ENCODE measurements around the gene ZNF211. TPM values are rescaled to one million over a fixed set of nuclear protein-coding genes. Genes with fewer than 3 reads are reported as not detected.

ZNF211 gene
- total and polyA plus RNA-seq, 2 experiments from 2014 or later: 5.5 to 8.3 TPM

DNA sequence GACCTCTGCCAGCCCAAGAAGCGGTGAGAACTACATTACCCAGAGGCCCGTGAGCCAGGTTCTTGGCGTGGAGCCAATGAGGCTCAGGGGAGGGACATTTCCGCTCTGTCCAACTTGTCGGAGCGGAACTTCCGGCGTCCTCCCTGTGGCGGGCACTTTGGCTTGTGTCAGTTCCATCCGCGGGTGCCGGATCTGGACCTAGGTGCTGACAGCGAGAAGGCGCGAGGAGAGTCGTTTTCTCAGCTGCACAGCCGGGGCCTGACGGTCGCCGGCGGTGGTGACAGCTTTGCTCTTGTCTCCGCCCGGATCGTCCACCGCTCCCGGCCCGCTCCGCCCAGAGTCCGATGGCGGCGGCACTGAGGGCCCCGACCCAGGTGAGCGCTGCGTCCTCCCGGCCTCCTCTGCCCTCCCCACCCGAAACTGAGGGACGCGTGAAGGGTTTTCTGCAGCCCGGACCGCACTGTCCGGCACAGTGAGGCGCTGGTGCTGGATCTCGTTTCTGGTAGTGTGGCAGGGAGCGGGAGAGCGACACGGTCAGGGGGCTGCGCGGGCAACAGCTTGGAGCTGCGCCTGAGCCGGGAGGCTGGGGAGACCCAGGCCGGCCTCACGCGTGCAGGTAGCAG is 33.1 kb upstream of the ZNF211 start, which contains the start of gene ZNF530:
TSS of gene ZNF530 (plus strand) at position 125 of the 623 bp plus-strand sequence. CDS start 4,461 bp downstream, outside the sequence.
- H3K79me2 ChIP-seq (ENCODE audit: insufficient read depth): peaks cover 35% of the 10 kb centered on the region

DNA sequence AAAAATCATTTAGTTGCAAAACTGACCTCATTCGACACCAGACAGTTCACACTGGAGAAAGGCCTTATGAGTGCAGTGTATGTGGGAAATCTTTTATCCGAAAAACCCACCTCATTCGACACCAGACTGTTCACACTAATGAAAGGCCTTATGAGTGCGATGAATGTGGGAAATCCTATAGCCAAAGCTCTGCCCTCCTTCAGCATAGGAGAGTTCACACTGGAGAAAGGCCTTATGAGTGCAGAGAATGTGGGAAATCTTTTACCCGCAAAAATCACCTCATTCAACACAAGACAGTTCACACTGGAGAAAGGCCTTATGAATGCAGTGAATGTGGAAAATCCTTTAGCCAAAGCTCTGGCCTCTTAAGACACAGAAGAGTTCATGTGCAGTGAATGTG is 26.0 kb upstream of the ZNF211 start:
- H3K9me2 ChIP-seq (ENCODE audit: insufficient read depth): no peaks in the 10 kb centered on the region
- H3K36me3 ChIP-seq (ENCODE audit: low read depth): 0 out of 2 replicates have a peak, but pooled peaks cover 3% of the 10 kb centered on the region
- no peak overlapping the region for H2AFZ ChIP-seq
- no peak for DNase-seq
- H3K4me3 ChIP-seq: no peak overlapping the region
- no peak overlapping the region for H3K27ac ChIP-seq
- H3K9me3 ChIP-seq (ENCODE audit: low read depth): no peaks in the 10 kb centered on the region
- H3K9ac ChIP-seq: no peak overlapping the region
- no peaks in the 10 kb centered on the region for H4K20me1 ChIP-seq (ENCODE audit: insufficient read depth)
- no peak overlapping the region for H3K4me2 ChIP-seq (ENCODE audit: unreplicated experiment)
- TF ChIP-seq EZH2 (IDR thresholded peaks at IDR 0.05; ENCODE audit: insufficient read depth, poor library complexity, severe bottlenecking): no peak
- TF ChIP-seq EZH2phosphoT487 (IDR thresholded peaks at IDR 0.05; ENCODE audit: insufficient read depth, low read depth): no peak
- 96 to 98% methylated on average over 5 of the region's 5 CpGs for WGBS, 2 experiments (ENCODE audit: low coverage in 1 of 2, low lambda C conversion rate in 2 of 2, missing lambda C conversion rate in 2 of 2)
- no peaks in the 10 kb centered on the region for H3K27me3 ChIP-seq (replicated peaks; ENCODE audit: insufficient read depth)
- peaks cover 14% of the 10 kb centered on the region for H3K79me2 ChIP-seq (ENCODE audit: insufficient read depth)
- in situ Hi-C loops (cut with MboI): no loop called here
- H3K4me1 ChIP-seq (ENCODE audit: insufficient read depth): no peaks in the 10 kb centered on the region
- no peaks in the 10 kb centered on the region for H3F3A ChIP-seq (ENCODE audit: insufficient read depth)

More for the DNA sequence above, 33.1 kb upstream of the ZNF211 start, which contains the start of gene ZNF530:
- in situ Hi-C loops (cut with MboI): no loop called here
- Histone ChIP-seq H3K36me3 (ENCODE audit: low read depth) (no peaks in the 10 kb centered on the region), H3F3A (ENCODE audit: insufficient read depth) (no peaks in the 10 kb centered on the region), H3K9me2 (ENCODE audit: insufficient read depth) (no peaks in the 10 kb centered on the region), H3K9me3 (ENCODE audit: low read depth) (no peaks in the 10 kb centered on the region), H4K20me1 (ENCODE audit: insufficient read depth) (no peaks in the 10 kb centered on the region), H3K27me3 (replicated peaks; ENCODE audit: insufficient read depth) (no peaks in the 10 kb centered on the region), H3K4me2 (ENCODE audit: unreplicated experiment) (peak within 1 kb of the TSS; percentile 79), H3K4me3 (peak within 1 kb of the TSS; percentile 86), H2AFZ (peak within 1 kb of the TSS; percentile 94), H3K4me1 (ENCODE audit: insufficient read depth) (no peaks in the 10 kb centered on the region), H3K9ac (peak within 1 kb of the TSS; percentile 76), H3K27ac (no peak within 1 kb of the TSS)
- WGBS, 2 experiments (ENCODE audit: low coverage in 1 of 2, low lambda C conversion rate in 2 of 2, missing lambda C conversion rate in 2 of 2): 1 to 2% methylated on average over 37 to 48 of the region's 53 CpGs
- DNase-seq: peak; percentile 95
- TF ChIP-seq EZH2 (IDR thresholded peaks at IDR 0.05; ENCODE audit: insufficient read depth, poor library complexity, severe bottlenecking): no peak
- no peak for TF ChIP-seq EZH2phosphoT487 (IDR thresholded peaks at IDR 0.05; ENCODE audit: insufficient read depth, low read depth)

DNA sequence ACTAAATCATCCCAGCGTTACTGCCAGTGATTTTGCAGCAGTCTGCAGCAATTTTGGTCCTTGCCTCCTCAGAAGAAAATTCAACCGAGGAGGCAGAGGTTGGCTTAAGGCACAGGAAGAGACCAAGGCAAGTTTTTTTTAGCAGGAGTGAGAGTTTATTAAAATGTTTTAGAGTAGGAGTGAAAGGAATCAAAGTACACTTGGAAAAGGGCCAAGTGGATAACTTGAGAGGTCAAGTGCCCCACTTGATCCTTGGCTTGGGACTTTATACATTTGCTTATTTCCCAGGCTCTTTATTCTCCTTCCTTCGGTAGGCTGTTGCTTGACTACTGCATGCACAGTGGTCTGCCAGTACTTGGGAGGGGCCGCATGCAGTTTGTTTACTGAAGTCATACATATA is 21.9 kb upstream of the ZNF211 start:
- no peak overlapping the region for H3K9ac ChIP-seq
- in situ Hi-C loops (cut with MboI): no loop called here
- H4K20me1 ChIP-seq (ENCODE audit: insufficient read depth): no peaks in the 10 kb centered on the region
- no peak overlapping the region for H3K4me2 ChIP-seq (ENCODE audit: unreplicated experiment)
- H3K27ac ChIP-seq: no peak overlapping the region
- no peak overlapping the region for H2AFZ ChIP-seq
- no peak for DNase-seq
- H3K79me2 ChIP-seq (ENCODE audit: insufficient read depth): peaks cover 27% of the 10 kb centered on the region
- peaks cover 6% of the 10 kb centered on the region for H3K36me3 ChIP-seq (ENCODE audit: low read depth)
- no peaks in the 10 kb centered on the region for H3K27me3 ChIP-seq (replicated peaks; ENCODE audit: insufficient read depth)
- no peaks in the 10 kb centered on the region for H3F3A ChIP-seq (ENCODE audit: insufficient read depth)
- H3K9me3 ChIP-seq (ENCODE audit: low read depth): no peaks in the 10 kb centered on the region
- H3K9me2 ChIP-seq (ENCODE audit: insufficient read depth): no peaks in the 10 kb centered on the region
- TF ChIP-seq EZH2 (IDR thresholded peaks at IDR 0.05; ENCODE audit: insufficient read depth, poor library complexity, severe bottlenecking) (no peak), EZH2phosphoT487 (IDR thresholded peaks at IDR 0.05; ENCODE audit: insufficient read depth, low read depth) (no peak)
- 98% methylated on average over 4 of the region's 4 CpGs for WGBS, 2 experiments (ENCODE audit: low coverage in 1 of 2, low lambda C conversion rate in 2 of 2, missing lambda C conversion rate in 2 of 2)
- H3K4me1 ChIP-seq (ENCODE audit: insufficient read depth): no peaks in the 10 kb centered on the region
- no peak overlapping the region for H3K4me3 ChIP-seq

DNA sequence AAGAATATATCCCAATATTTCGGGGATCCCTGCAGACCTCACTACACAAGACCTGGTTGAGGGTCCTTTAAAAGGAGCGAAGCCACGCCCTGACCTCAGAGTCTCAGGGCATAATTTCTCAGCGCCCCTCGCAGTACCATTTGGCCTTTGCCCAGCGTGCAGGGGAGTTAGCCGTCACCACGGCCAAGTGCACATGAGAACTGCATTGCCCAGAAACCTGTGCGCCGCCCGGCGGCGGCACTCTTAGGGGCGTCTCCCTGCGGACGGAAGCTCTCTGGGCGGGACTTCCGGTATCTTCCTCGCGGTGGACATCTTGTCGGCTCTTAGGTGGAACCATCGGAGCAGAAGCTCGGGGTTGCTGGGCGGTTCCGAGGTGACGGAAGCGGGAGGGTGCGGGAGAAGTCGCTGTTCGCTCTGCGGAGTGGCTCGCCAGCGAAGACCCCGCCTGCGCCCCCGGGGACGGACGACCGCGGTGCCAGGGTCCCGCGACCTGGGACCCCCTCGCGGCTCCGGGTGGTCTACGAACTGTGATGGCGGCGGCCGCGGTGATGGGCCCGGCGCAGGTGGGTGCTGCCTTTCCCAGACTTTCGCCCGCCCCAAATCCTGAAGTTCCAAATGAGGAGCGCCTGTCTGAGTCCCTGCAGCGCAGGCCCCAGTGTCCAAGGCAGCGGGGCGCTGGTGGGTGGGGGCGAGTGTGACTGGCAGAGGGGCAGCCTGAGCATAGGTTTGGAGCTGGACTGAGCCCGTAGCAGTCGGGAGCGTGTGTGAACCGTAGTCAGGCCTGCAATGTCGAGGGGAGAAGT is 18.8 kb upstream of the ZNF211 start, which contains the start of gene ZNF134:
TSS of gene ZNF134 (plus strand) at position 302 of the 803 bp plus-strand sequence. CDS start 5,227 bp downstream, outside the sequence.
- no peaks in the 10 kb centered on the region for H4K20me1 ChIP-seq (ENCODE audit: insufficient read depth)
- H3K4me1 ChIP-seq (ENCODE audit: insufficient read depth): no peaks in the 10 kb centered on the region
- TF ChIP-seq EZH2 (IDR thresholded peaks at IDR 0.05; ENCODE audit: insufficient read depth, poor library complexity, severe bottlenecking): no peak
- no peak for TF ChIP-seq EZH2phosphoT487 (IDR thresholded peaks at IDR 0.05; ENCODE audit: insufficient read depth, low read depth)
- H2AFZ ChIP-seq: peak within 1 kb of the TSS; percentile 93
- peak within 1 kb of the TSS; percentile 88 for H3K9ac ChIP-seq
- in situ Hi-C loops (cut with MboI): no loop called here
- H3K4me2 ChIP-seq (ENCODE audit: unreplicated experiment): peak within 1 kb of the TSS; percentile 60
- no peaks in the 10 kb centered on the region for H3K9me2 ChIP-seq (ENCODE audit: insufficient read depth)
- H3K27ac ChIP-seq: peak within 1 kb of the TSS; percentile 16; the same call in 1 of the 2 replicates
- no peaks in the 10 kb centered on the region for H3F3A ChIP-seq (ENCODE audit: insufficient read depth)
- H3K79me2 ChIP-seq (ENCODE audit: insufficient read depth): peaks cover 57% of the 10 kb centered on the region
- peak; percentile 97 for DNase-seq
- no peaks in the 10 kb centered on the region for H3K27me3 ChIP-seq (replicated peaks; ENCODE audit: insufficient read depth)
- peak within 1 kb of the TSS; percentile 90 for H3K4me3 ChIP-seq
- no peaks in the 10 kb centered on the region for H3K9me3 ChIP-seq (ENCODE audit: low read depth)
- H3K36me3 ChIP-seq (ENCODE audit: low read depth): peaks cover 19% of the 10 kb centered on the region
- WGBS, 2 experiments (ENCODE audit: low coverage in 1 of 2, low lambda C conversion rate in 2 of 2, missing lambda C conversion rate in 2 of 2): 2 to 3% methylated on average over 54 to 62 of the region's 64 CpGs
